Measurements from ENCODE around the gene BCHE. TPM values are rescaled to one million over a fixed set of nuclear protein-coding genes. Genes with fewer than 3 reads are reported as not detected.

The BCHE gene
- total and polyA plus RNA-seq, 11 donors = 0.56 to 37.1 (median 1.3) TPM

DNA sequence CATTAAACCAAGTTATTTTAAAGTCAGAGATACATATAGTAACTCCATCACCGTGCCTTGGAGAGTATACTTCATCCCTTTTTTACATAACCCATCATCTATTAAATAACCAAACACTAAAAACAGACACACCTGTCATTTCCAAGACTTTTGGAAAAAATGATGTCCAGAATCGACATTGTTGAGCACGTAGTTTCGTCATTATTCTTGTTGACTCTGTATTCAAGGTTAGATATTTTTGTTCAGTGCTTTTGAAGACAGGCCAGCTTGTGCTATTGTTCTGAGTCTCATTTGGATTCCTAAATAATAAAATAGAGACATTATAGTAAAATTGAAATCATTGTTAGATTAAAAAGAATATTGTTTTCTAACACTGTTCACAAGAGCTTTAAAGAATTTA is 51.2 kb downstream of the BCHE start:
- H3K27me3 ChIP-seq = no peaks in the 10 kb centered on the region
- DNase-seq (no peak), ATAC-seq (no peak)
- H3K9me3 ChIP-seq = no peaks in the 10 kb centered on the region
- no peaks in the 10 kb centered on the region for H3K36me3 ChIP-seq
- H3K27ac ChIP-seq = no peak overlapping the region
- WGBS, 4 donors = 85 to 92% (median 89%) methylated on average over 4 of the region's 4 CpGs
- no peak for TF ChIP-seq POLR2A (IDR thresholded peaks at IDR 0.05)
- TF ChIP-seq, protein P1, sequence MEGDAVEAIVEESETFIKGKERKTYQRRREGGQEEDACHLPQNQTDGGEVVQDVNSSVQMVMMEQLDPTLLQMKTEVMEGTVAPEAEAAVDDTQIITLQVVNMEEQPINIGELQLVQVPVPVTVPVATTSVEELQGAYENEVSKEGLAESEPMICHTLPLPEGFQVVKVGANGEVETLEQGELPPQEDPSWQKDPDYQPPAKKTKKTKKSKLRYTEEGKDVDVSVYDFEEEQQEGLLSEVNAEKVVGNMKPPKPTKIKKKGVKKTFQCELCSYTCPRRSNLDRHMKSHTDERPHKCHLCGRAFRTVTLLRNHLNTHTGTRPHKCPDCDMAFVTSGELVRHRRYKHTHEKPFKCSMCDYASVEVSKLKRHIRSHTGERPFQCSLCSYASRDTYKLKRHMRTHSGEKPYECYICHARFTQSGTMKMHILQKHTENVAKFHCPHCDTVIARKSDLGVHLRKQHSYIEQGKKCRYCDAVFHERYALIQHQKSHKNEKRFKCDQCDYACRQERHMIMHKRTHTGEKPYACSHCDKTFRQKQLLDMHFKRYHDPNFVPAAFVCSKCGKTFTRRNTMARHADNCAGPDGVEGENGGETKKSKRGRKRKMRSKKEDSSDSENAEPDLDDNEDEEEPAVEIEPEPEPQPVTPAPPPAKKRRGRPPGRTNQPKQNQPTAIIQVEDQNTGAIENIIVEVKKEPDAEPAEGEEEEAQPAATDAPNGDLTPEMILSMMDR (IDR thresholded peaks at IDR 0.05) = no peak
- H3K4me1 ChIP-seq = no peaks in the 10 kb centered on the region
- no peak overlapping the region for H3K4me3 ChIP-seq
- intact Hi-C loops (cut with DNase I) = no loop called here

DNA sequence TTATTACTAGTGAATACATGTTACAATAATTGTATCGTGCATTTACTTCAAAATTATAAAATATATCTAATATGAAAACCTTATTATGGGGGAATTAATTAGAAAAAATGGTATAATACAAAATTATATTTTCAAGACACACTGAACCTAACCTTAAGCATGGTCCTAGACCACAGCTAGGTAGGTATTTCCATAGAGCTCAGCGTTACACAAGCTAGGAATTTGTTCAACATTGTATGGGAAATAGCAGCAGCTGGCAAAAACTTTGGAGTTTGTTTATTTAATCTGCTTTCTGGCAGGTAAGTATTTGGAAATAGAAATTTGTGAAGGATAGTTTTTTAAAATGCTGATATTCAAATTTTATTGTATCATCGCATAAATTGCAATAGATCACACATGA is 52.9 kb downstream of the BCHE start:
- peaks cover 0 to 9% (median 0%) of the 10 kb centered on the region in 12 donors for H3K9me3 ChIP-seq
- TF ChIP-seq, protein P1 (IDR thresholded peaks at IDR 0.05) = no peak
- TF ChIP-seq POLR2A (IDR thresholded peaks at IDR 0.05) = no peak
- H3K36me3 ChIP-seq = no peaks in the 10 kb centered on the region
- H3K4me1 ChIP-seq = no peaks in the 10 kb centered on the region
- no peak overlapping the region for H3K4me3 ChIP-seq
- no peak overlapping the region for H3K27ac ChIP-seq
- DNase-seq (no peak), ATAC-seq (no peak)
- no peaks in the 10 kb centered on the region for H3K27me3 ChIP-seq
- intact Hi-C loops (cut with DNase I) = no loop called here
- WGBS, 4 donors = 89 to 94% (median 91%) methylated on average over 3 of the region's 3 CpGs

DNA sequence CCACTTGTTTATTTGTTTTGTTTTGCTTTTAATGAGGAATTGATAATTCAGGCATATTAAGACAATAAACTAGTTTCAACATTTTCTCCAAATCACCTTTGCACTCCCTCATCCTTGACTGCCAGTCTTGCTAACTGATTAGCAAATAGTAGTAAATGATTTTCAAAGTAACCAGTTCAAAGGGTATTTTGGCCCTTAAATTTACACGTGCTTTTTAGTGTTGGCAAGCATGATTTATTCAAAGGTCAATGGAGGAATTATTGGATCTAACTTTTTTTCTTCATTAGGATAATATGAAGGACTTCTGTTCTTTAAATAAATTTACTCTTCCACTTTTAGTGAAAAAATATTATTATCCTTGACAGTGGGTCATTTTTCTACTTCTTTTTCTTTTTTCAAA is 53.8 kb downstream of the BCHE start:
- WGBS, 4 donors = 50 to 72% (median 59%) methylated on average over 1 of the region's 1 CpG
- ATAC-seq = no peak
- DNase-seq = no peak
- H3K4me1 ChIP-seq = no peaks in the 10 kb centered on the region
- H3K27ac ChIP-seq = no peak overlapping the region
- TF ChIP-seq, protein P1 (IDR thresholded peaks at IDR 0.05) = no peak
- intact Hi-C loops (cut with DNase I) = no loop called here
- no peaks in the 10 kb centered on the region for H3K27me3 ChIP-seq
- no peak overlapping the region for H3K4me3 ChIP-seq
- no peaks in the 10 kb centered on the region for H3K36me3 ChIP-seq
- peaks cover 0 to 15% (median 0%) of the 10 kb centered on the region in 12 donors for H3K9me3 ChIP-seq

DNA sequence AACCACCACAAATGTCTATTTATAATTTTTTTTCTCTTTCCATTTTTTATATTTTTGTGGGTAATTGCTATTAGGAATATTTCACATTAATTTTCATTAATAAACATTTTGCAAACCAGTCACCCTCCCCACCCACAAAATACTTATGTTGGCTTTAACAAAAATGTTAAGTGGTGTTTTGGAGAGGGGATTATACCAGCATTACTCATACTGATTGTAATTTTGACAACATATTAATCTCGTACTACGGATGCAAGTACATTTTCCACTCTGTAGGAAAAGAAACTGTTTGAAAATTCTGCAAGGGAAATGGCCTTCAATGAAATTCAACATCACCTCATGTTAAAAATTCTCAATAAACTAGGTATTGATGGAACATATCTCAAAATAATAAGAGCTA is 58.3 kb downstream of the BCHE start:
- no peak overlapping the region for H3K27ac ChIP-seq
- ATAC-seq = no peak
- no peaks in the 10 kb centered on the region for H3K4me1 ChIP-seq
- no peak for DNase-seq
- H3K4me3 ChIP-seq = no peak overlapping the region
- H3K9me3 ChIP-seq = peaks cover 0 to 15% (median 0%) of the 10 kb centered on the region in 12 donors
- intact Hi-C loops (cut with DNase I) = no loop called here
- H3K27me3 ChIP-seq = no peaks in the 10 kb centered on the region
- TF ChIP-seq, protein P1 (IDR thresholded peaks at IDR 0.05) = no peak
- no peak for TF ChIP-seq POLR2A (IDR thresholded peaks at IDR 0.05)
- WGBS, 4 donors = 66 to 76% (median 72%) methylated on average over 2 of the region's 2 CpGs
- no peaks in the 10 kb centered on the region for H3K36me3 ChIP-seq

Data from heart left ventricle (tissue), 16 donors.